GM12878 (cell line): ENCODE measurements around the gene UTP11. TPM values are rescaled to one million over a fixed set of nuclear protein-coding genes. Genes with fewer than 3 reads are reported as not detected.

Source experiments
- ATAC-seq: fragments of 200-7000 bp; cut with Tn5 transposase; 3 replicates; pipeline ENCODE4 v1.9.1; 2020; ENCODE audit warnings: mild to moderate bottlenecking, moderate library complexity
- BruUV-seq: library from RNA; stranded (reverse); fragments of 400-500 nt; replicated peaks from 2 replicates; lab custom pipeline; 2021; lab: Mats Ljungman, UMichigan
- CTCF ChIA-PET: fragments of 300-600 bp; sonication (Branson Sonifier 250); formaldehyde crosslinking; extraction: SDS; loops from one replicate; lab custom pipeline; 2021; ENCODE audit warnings: inconsistent platforms; lab: Yijun Ruan, JAX
- POLR2A ChIA-PET: fragments of 350-600 bp; formaldehyde crosslinking; extraction: SDS; loops from one replicate; lab custom pipeline; 2021; ENCODE audit warnings: inconsistent platforms; lab: Charles Lee
- RAD21 ChIA-PET: fragments of 300-600 bp; sonication (Branson Sonifier 250); formaldehyde crosslinking; loops from one replicate; lab custom pipeline; 2023; ENCODE audit warnings: antibody characterized with exemption; ENCODE audit not compliant: unreplicated experiment; lab: Charles Lee
- SMC1A ChIA-PET: fragments of 300-600 bp; sonication (Branson Sonifier 250); formaldehyde crosslinking; loops from one replicate; lab custom pipeline; 2023; ENCODE audit not compliant: unreplicated experiment, uncharacterized antibody; lab: Charles Lee
- DNase-seq: peaks from one replicate; pipeline ENCODE4 v3.0.0-alpha.2; 2011; ENCODE audit warnings: low read depth, low spot score
- FAIRE-seq: peaks from 3 replicates; lab custom pipeline; 2011; peaks lifted over from hg19 to GRCh38; lab: Jason Lieb, UNC
- H2AFZ ChIP-seq: 2 replicates; pipeline ENCODE4 v1.6.0; 2011; ENCODE audit warnings: low read depth, low read length, control low read depth; ENCODE audit not compliant: control insufficient read depth
- H3K27ac ChIP-seq: 2 replicates; pipeline ENCODE4 v1.5.1; 2011; ENCODE audit warnings: control low read depth; ENCODE audit not compliant: control insufficient read depth, insufficient read depth
- H3K27me3 ChIP-seq, 2 experiments: replicated peaks in 1 of 2; 2 replicates each; pipeline versions ENCODE4 v1.6.0 to v1.6.1; 2011; ENCODE audit warnings: low read length in 1 of 2; ENCODE audit not compliant: control insufficient read depth in 2 of 2, insufficient read depth in 2 of 2
- H3K36me3 ChIP-seq, 2 experiments: 2 replicates each; pipeline ENCODE4 v1.5.1; 2011; ENCODE audit warnings: low read length in 1 of 2; ENCODE audit not compliant: control insufficient read depth in 2 of 2, insufficient read depth in 2 of 2
- H3K4me1 ChIP-seq: 2 replicates; pipeline ENCODE4 v1.6.1; 2011; ENCODE audit warnings: mild to moderate bottlenecking, low read length, moderate library complexity, mixed read lengths; ENCODE audit not compliant: control insufficient read depth, insufficient read depth
- H3K4me2 ChIP-seq: 2 replicates; pipeline ENCODE4 v1.6.0; 2011; ENCODE audit warnings: control low read depth; ENCODE audit not compliant: control insufficient read depth, insufficient read depth
- H3K4me3 ChIP-seq: fragments of 200-600 bp; sonication (generic); 2 replicates; pipeline ENCODE4 v1.5.1; 2016
- H3K79me2 ChIP-seq: 2 replicates; pipeline ENCODE4 v1.6.0; 2011; ENCODE audit warnings: low read length; ENCODE audit not compliant: control insufficient read depth, insufficient read depth
- H3K9ac ChIP-seq: 2 replicates; pipeline ENCODE4 v1.8.0; 2011; ENCODE audit warnings: low read length, control low read depth, mixed read lengths; ENCODE audit not compliant: control insufficient read depth, insufficient read depth
- H3K9me3 ChIP-seq: replicated peaks from 3 replicates; pipeline ENCODE4 v1.5.1; 2011; ENCODE audit warnings: mild to moderate bottlenecking, low read length; ENCODE audit not compliant: control insufficient read depth, insufficient read depth
- H4K20me1 ChIP-seq: 2 replicates; pipeline ENCODE4 v1.6.0; 2011; ENCODE audit not compliant: control insufficient read depth, insufficient read depth
- BMI1 ChIP-seq: fragments of 450-650 bp; IDR thresholded peaks from 2 replicates; pipeline ENCODE4 v1.6.1; 2016; ENCODE audit warnings: mild to moderate bottlenecking, moderate library complexity, borderline replicate concordance
- CREM ChIP-seq: IDR thresholded peaks from 2 replicates; pipeline ENCODE4 v1.6.1; 2014; ENCODE audit warnings: antibody characterized with exemption, low read depth
- SUZ12 ChIP-seq: fragments of 200-600 bp; sonication (generic); IDR thresholded peaks from one replicate; pipeline ENCODE4 v1.6.1; 2018; ENCODE audit warnings: antibody characterized with exemption, mild to moderate bottlenecking; ENCODE audit not compliant: unreplicated experiment
- ZNF217 ChIP-seq: fragments of 450-650 bp; IDR thresholded peaks from 2 replicates; pipeline ENCODE4 v1.6.1; 2017; ENCODE audit warnings: antibody characterized with exemption, mild to moderate bottlenecking
- ZNF384 ChIP-seq: IDR thresholded peaks from 2 replicates; pipeline ENCODE4 v1.6.1; 2012; ENCODE audit warnings: low read depth, mild to moderate bottlenecking, low read length, improper control_type of control experiment, borderline replicate concordance
- WGBS: methylation state at CpG from one replicate; pipeline ENCODE4 v1.1.6; 2016; ENCODE audit warnings: low lambda C conversion rate; ENCODE audit not compliant: insufficient replicate concordance, insufficient coverage; ENCODE audit errors: missing lambda C conversion rate; 5-methylcytosine and 5-hydroxymethylcytosine counted together
- in situ Hi-C: fragments of 300-500 bp; cut with MboI; formaldehyde crosslinking; loops from 9 replicates; pipeline ENCODE4 v1.14.3; 2018; ENCODE audit warnings: mixed read lengths
- intact Hi-C: fragments of 100-400 bp; cut with micrococcal nuclease; formaldehyde crosslinking; loops from one replicate; pipeline ENCODE4 v1.14.2; 2022; ENCODE audit not compliant: unreplicated experiment
- polyA plus RNA-seq, 11 experiments: library from polyadenylated mRNA; depleted of rRNA in 4 of 11; unstranded in 6 of 11; stranded (reverse) in 5 of 11; fragments of >200 nt; fragmentation: Nextera tagmentation in 4 of 11; fragmentation: Illumina TruSeq in 1 of 11; extraction: Ambion mirVana in 4 of 11; extraction: Trizol in 1 of 11; gene quantifications; 1 replicate in 1 of 11; 2 replicates in 10 of 11; pipeline versions ENCODE4 v1.2.1 to v1.2.3, GENCODE V29; 2011 to 2016; ENCODE audit warnings: inconsistent platforms in 2 of 11, missing spikeins in 2 of 11, low read depth in 1 of 11
- total RNA-seq, 4 experiments: library from RNA; depleted of rRNA in 3 of 4; stranded (reverse); fragments of >200 nt in 3 of 4; fragmentation: Illumina TruSeq in 1 of 4; extraction: Trizol in 1 of 4; gene quantifications; 2 replicates each; pipeline versions ENCODE4 v1.2.1 to v1.2.3, GENCODE V29; 2013 to 2021

UTP11 gene
- total and polyA plus RNA-seq, 10 of the 15 experiments (the other 5 are each of a cell fraction or from before 2014, with no cell fraction given) = 34.5 to 146 (median 64.2) TPM

DNA sequence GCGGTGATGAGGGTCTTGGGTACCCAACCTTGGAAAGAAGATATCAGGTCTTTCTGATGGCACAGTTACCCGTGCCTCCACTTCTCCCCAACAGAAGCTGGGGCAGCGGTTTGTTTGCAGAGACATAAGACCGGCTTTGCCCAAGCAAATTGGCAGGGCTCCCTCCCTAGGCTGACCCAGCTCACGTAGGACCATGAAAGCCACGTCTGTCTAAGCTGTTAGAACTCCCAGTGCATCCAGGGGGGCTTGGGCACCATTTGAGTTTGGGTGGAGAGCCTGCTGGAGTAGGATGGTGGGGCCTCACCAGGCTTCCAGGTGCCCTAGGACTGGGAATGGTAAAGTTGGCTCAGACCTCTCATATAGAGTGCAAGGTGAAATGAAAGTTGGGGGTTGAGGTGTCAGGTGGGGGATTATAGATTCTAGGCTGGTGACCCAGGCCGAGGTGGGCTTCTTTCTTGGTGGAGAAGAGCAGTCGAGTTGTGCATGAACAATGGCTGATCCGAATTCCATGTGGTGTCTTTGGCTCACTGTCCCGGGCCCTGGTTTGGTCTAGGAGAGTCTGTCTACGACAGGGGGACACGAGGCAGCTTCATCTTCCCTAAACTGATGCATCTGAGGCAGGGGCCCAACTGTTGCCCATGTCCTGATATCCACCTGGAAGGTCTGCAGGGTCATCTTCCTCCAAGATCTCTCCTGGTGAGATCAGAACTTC is 30.7 kb downstream of the UTP11 start (continued):
- no peak for TF ChIP-seq CREM

DNA sequence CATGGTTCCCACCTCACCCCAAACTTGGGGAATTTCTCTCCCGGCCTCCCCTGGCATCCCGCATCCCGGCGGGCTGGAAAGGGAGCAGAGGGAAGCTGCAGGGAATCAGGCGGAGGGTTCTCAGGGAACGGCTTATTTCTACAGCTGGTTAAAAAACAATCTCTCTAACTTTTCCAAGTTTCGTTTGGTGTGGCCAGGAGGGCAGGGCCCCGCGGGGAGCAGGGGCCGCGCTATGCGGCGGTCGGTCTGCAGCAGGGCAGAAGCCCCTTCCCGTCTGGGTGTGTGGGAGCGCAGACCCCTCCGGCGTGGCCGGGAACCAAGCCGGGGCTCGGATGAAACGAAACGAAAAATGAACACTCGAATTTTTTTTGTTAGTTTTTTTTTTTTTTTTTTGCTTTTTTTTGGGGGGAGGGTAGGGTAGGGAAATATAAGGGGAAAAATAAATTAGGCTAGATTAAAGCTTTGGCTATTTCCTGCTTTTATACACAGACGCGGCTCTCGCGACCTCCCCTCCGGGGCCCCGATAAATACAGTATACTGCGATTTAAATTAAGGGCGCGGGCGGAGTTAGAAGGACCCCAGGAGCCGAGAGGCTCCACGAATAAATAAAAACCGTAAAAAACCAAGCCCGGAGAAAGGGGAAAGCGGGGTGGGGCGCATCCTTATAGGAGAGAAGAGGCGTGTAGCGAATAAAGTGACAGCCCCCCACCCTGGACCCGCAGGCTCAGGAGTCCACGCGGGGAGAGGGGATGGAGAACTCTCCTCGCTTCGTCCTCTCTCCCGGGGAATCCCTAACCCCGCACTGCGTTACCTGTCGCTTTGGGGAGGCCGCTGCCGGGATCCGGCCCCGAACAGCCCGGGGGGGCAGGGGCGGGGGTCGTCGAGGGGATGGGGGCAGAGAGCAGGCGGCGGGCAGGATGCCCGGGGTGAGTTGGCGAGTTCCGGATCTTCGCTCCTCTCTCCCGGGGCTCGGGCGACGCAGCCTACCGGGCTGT is 32.0 kb downstream of the UTP11 start:
- TSS peak; percentile 76 for BruUV-seq
- WGBS = 1% methylated on average over 53 of the region's 70 CpGs
- Histone ChIP-seq H4K20me1 (no peaks in the 10 kb centered on the region; the same call in 1 of the 2 replicates), H3K27ac (no peak overlapping the region), H3K4me2 (peak overlapping the region; percentile 48; the same call in 1 of the 2 replicates), H3K79me2 (no peaks in the 10 kb centered on the region), H3K27me3 (peaks cover 9 to 13% of the 10 kb centered on the region in 2 experiments), H3K9ac (no peak overlapping the region), H3K4me1 (no peaks in the 10 kb centered on the region; the same call in 1 of the 2 replicates), H3K36me3 (no peaks in the 10 kb centered on the region), H3K9me3 (no peaks in the 10 kb centered on the region), H3K4me3 (peak overlapping the region; percentile 57), H2AFZ (no peak overlapping the region)
- ATAC-seq (no peak), DNase-seq (no peak), FAIRE-seq (no peak)
- intact Hi-C loops = loop anchor here (2.0 to 5.0 kb wide), 2 partner anchors 542 to 773 kb away; no protein-coding TSS in a partner anchor
- in situ Hi-C loops = loop anchor here (25.0 kb wide), 1 partner anchor 543 kb away; no protein-coding TSS in a partner anchor
- CTCF ChIA-PET = interaction anchor here (1.0 to 11.0 kb wide), 3 partner anchors 11 to 55 kb away, joined by 3 to 179 read pairs (median 6); no protein-coding TSS in a partner anchor
- TF ChIP-seq ZNF217 (no peak), BMI1 (peak; percentile 86), ZNF384 (0 out of 2 replicates have a peak, but pooled peaks have one; percentile 25), SUZ12 (peak; percentile 83)
- RAD21 ChIA-PET = interaction anchor here (8.2 kb wide), 1 partner anchor 26 kb away, joined by 123 read pairs; no protein-coding TSS in a partner anchor
- SMC1A ChIA-PET = interaction anchor here (0.8 to 23.8 kb wide), 6 partner anchors 9 to 27 kb away, joined by 3 to 316 read pairs (median 3); no protein-coding TSS in a partner anchor
- POLR2A ChIA-PET = interaction anchor here (0.7 to 1.1 kb wide), 2 partner anchors 18 to 697 kb away, joined by 3 to 7 read pairs; no protein-coding TSS in a partner anchor
